ENCODE results near the gene ARHGAP28. TPM values are rescaled to one million over a fixed set of nuclear protein-coding genes. Genes with fewer than 3 reads are reported as not detected.

The ARHGAP28 gene
- total RNA-seq, 2 donors from 2014 or later = 3.0 TPM

DNA sequence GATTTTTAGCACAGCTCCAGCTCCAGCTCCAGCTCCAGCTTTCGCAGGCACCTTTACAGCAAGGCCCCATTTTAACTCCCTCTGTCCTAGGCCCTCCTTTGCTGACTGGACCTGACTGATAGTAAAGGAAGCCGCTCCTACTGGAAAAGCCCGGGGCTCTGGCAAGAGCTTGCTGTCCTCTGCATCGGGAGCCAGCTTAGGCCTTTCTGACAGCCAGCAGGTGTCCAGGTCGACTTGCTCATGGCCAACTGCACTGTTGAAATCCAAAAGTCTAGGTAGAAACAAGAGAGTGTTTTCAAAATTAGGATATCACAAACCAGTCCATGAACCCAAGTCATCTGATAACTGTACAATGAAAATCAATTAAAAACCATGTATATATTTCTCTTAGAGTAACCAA is 227.0 kb downstream of the ARHGAP28 start:
- Histone ChIP-seq H3K4me3 (no peak overlapping the region), H3K4me1 (no peaks in the 10 kb centered on the region), H3K27ac (no peak overlapping the region), H3K9me3 (peaks cover 0 to 10% of the 10 kb centered on the region in 2 donors), H3K27me3 (no peaks in the 10 kb centered on the region), H3K36me3 (no peaks in the 10 kb centered on the region)
- TF ChIP-seq, protein P1, sequence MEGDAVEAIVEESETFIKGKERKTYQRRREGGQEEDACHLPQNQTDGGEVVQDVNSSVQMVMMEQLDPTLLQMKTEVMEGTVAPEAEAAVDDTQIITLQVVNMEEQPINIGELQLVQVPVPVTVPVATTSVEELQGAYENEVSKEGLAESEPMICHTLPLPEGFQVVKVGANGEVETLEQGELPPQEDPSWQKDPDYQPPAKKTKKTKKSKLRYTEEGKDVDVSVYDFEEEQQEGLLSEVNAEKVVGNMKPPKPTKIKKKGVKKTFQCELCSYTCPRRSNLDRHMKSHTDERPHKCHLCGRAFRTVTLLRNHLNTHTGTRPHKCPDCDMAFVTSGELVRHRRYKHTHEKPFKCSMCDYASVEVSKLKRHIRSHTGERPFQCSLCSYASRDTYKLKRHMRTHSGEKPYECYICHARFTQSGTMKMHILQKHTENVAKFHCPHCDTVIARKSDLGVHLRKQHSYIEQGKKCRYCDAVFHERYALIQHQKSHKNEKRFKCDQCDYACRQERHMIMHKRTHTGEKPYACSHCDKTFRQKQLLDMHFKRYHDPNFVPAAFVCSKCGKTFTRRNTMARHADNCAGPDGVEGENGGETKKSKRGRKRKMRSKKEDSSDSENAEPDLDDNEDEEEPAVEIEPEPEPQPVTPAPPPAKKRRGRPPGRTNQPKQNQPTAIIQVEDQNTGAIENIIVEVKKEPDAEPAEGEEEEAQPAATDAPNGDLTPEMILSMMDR (IDR thresholded peaks at IDR 0.05) = no peak
- no peak for DNase-seq (ENCODE audit: low spot score)

DNA sequence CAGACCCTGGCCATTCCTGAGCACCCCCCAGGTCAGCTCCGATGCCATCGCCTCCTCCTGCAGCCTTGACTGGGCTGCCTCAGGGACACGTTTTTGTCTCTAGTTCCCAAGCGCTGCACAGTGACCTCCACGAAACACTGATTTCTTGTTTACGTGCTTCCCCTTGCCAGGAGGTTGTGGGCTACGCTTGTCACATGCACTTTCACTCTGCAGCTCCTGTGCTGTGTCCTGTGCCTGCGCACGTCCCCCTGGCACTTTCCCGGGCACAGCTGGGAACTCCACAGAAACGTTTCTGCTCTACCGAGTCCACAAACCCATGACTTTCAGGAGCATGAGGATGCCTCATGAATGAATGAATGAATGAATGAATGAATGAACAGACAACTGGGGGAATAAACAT is 227.5 kb downstream of the ARHGAP28 start:
- Histone ChIP-seq H3K4me3 (no peak overlapping the region), H3K9me3 (peaks cover 0 to 10% of the 10 kb centered on the region in 2 donors), H3K4me1 (no peaks in the 10 kb centered on the region), H3K36me3 (no peaks in the 10 kb centered on the region), H3K27ac (no peak overlapping the region), H3K27me3 (no peaks in the 10 kb centered on the region)
- TF ChIP-seq, protein P1 (IDR thresholded peaks at IDR 0.05) = no peak
- DNase-seq (ENCODE audit: low spot score) = no peak

GRCh38 chr18:6959110-6959509 is 229.6 kb downstream of the ARHGAP28 start:
- no peaks in the 10 kb centered on the region for H3K4me1 ChIP-seq
- H3K27me3 ChIP-seq = no peaks in the 10 kb centered on the region
- no peaks in the 10 kb centered on the region for H3K36me3 ChIP-seq
- no peak overlapping the region for H3K4me3 ChIP-seq
- peaks cover 0 to 10% of the 10 kb centered on the region in 2 donors for H3K9me3 ChIP-seq
- TF ChIP-seq, protein P1 (IDR thresholded peaks at IDR 0.05) = no peak
- DNase-seq (ENCODE audit: low spot score) = no peak
- no peak overlapping the region for H3K27ac ChIP-seq

- no peaks in the 10 kb centered on the region for H3K4me1 ChIP-seq
- no peak overlapping the region for H3K4me3 ChIP-seq
- no peak for DNase-seq (ENCODE audit: low spot score)
- peaks cover 0 to 10% of the 10 kb centered on the region in 2 donors for H3K9me3 ChIP-seq
- TF ChIP-seq, protein P1 (IDR thresholded peaks at IDR 0.05) = no peak
- H3K27me3 ChIP-seq = no peaks in the 10 kb centered on the region
- no peak overlapping the region for H3K27ac ChIP-seq
- no peaks in the 10 kb centered on the region for H3K36me3 ChIP-seq
Observed at GRCh38 chr18:6960124-6960523, 230.6 kb downstream of the ARHGAP28 start.

DNA sequence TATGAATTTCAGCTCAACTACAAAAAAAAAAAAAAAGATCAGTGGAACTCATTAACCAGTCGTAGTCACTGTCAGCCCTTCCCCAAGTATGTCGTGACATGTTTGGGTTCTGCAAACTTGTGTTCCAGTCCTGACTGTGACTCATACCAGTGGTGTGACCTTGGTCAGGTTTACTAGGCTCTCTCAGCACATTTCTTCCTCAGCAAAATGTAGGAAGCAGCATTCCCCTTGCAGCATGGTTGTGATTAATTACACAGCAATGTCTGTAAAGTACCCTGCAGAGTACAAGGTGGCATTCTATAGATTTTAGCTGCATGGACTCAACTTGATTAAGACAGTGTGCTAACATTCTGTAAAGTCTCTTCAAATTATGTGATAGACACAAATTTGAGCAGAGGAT is 231.1 kb downstream of the ARHGAP28 start:
- DNase-seq (ENCODE audit: low spot score) = no peak
- H3K4me3 ChIP-seq = no peak overlapping the region
- peaks cover 0 to 10% of the 10 kb centered on the region in 2 donors for H3K9me3 ChIP-seq
- H3K27me3 ChIP-seq = no peaks in the 10 kb centered on the region
- no peaks in the 10 kb centered on the region for H3K36me3 ChIP-seq
- no peaks in the 10 kb centered on the region for H3K4me1 ChIP-seq
- TF ChIP-seq, protein P1 (IDR thresholded peaks at IDR 0.05) = no peak
- H3K27ac ChIP-seq = no peak overlapping the region

DNA sequence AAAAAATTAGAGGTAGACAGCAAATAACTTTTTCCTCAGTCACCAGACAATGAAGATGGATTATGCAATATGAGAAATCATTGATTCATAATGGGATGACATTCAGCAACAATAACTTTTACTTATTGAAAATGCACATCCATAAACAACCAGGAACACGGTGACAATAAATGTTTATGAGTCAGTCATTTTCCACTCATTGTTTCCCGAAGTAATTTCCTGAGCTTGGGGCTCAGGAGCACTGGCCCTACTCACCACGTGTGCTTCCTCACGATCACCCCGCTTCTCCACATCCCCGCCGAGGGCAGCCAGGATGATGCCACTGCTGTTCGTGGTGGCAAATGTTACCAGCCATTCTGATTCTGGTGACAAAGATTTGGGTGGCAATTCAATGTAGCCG is 231.8 kb downstream of the ARHGAP28 start:
- Histone ChIP-seq H3K4me1 (no peaks in the 10 kb centered on the region), H3K9me3 (peaks cover 0 to 10% of the 10 kb centered on the region in 2 donors), H3K4me3 (no peak overlapping the region), H3K27me3 (no peaks in the 10 kb centered on the region), H3K36me3 (no peaks in the 10 kb centered on the region), H3K27ac (no peak overlapping the region)
- TF ChIP-seq, protein P1 (IDR thresholded peaks at IDR 0.05) = no peak
- no peak for DNase-seq (ENCODE audit: low spot score)
